Adrenal gland (tissue), 12 donors: ENCODE measurements around the gene TSPOAP1. TPM values are rescaled to one million over a fixed set of nuclear protein-coding genes. Genes with fewer than 3 reads are reported as not detected.

ENCODE experiments used
- DNase-seq, 7 donors: peaks; one replicate each; pipeline ENCODE4 v3.0.0-alpha.2; 2019 to 2020
- H3K27ac ChIP-seq, 5 donors: fragments of 200-600 bp; sonication (generic) in 4 of 5; 1 replicate in 3 of 5; 2 replicates in 2 of 5; pipeline versions ENCODE4 v1.5.1 to v1.8.0; 2016 to 2020; ENCODE audit warnings: mild to moderate bottlenecking in 1 of 5
- H3K27me3 ChIP-seq: fragments of 200-600 bp; 2 replicates; pipeline ENCODE4 v1.8.0; 2021
- H3K36me3 ChIP-seq, 2 donors: fragments of 200-600 bp; replicated peaks in 1 of 2; 1 replicate in 1 of 2; 2 replicates in 1 of 2; pipeline versions ENCODE4 v1.5.1 to v1.8.0; 2018 to 2022
- H3K4me1 ChIP-seq, 2 donors: fragments of 200-600 bp; replicated peaks in 1 of 2; 1 replicate in 1 of 2; 2 replicates in 1 of 2; pipeline versions ENCODE4 v1.5.1 to v1.8.0; 2018 to 2021
- H3K4me3 ChIP-seq, 4 donors: fragments of 200-600 bp; sonication (generic) in 3 of 4; one replicate each; pipeline ENCODE4 v1.5.1; 2016 to 2018
- H3K9me3 ChIP-seq, 3 donors: fragments of 200-600 bp; sonication (generic) in 1 of 3; replicated peaks in 1 of 3; 1 replicate in 2 of 3; 2 replicates in 1 of 3; pipeline versions ENCODE4 v1.5.1 to v1.8.0; 2016 to 2021
- POLR2A ChIP-seq, 2 donors: fragments of 450-650 bp; IDR thresholded peaks; one replicate each; pipeline ENCODE4 v1.6.1; 2017; ENCODE audit warnings: antibody characterized with exemption in 2 of 2, mild to moderate bottlenecking in 2 of 2, moderate library complexity in 1 of 2
- WGBS, 4 donors: extraction: QIAGEN DNeasy Blood & Tissue Kit in 2 of 4; methylation state at CpG; one replicate each; pipeline versions ENCODE4 v1.1.5 to v1.1.7; 2013 to 2017; 5-methylcytosine and 5-hydroxymethylcytosine counted together
- intact Hi-C, 2 donors: fragments of 100-400 bp; cut with DNase I; formaldehyde crosslinking; loops; one replicate each; pipeline versions ENCODE4 v1.14.1 to v1.15.0; 2022 to 2023
- polyA plus RNA-seq, 3 donors: library from polyadenylated mRNA; stranded (reverse); fragments of 200-250 nt in 2 of 3; fragments of 350-450 nt in 1 of 3; fragmentation: Illumina TruSeq in 1 of 3; extraction: RNeasy Lipid Tissue Mini Kit (QIAGEN cat#74804) in 1 of 3; gene quantifications; one replicate each; pipeline ENCODE4 v1.2.3, GENCODE V29; 2013 to 2014
- total RNA-seq, 9 donors: library from RNA; depleted of rRNA in 4 of 9; stranded (reverse); fragments of >200 nt in 4 of 9; fragments of 120-200 nt in 1 of 9; fragmentation: NEBNext Ultra II Directional in 1 of 9; extraction: Animal tissue kit (Norgen Biotek cat#: 25700) in 1 of 9; gene quantifications; one replicate each; pipeline versions ENCODE4 v1.1.0 to v1.2.4, GENCODE V29; 2013 to 2023
- TF ChIP-seq, protein P1 (sequence below), 6 experiments: fragments of 450-650 bp in 4 of 6; fragments of 200-600 bp in 2 of 6; sonication (generic) in 1 of 6; IDR thresholded peaks; 1 replicate in 5 of 6; 2 replicates in 1 of 6; pipeline versions ENCODE4 v1.5.1 to v1.8.0; 2016 to 2021; ENCODE audit warnings: antibody characterized with exemption in 6 of 6, mild to moderate bottlenecking in 2 of 6, moderate library complexity in 1 of 6
- donor health status: healthy with polysubstance abuse.
- donor health status: Bipolar disorder and iron deficiency.
- donor health status: DM: yes; HTN: yes; CAD: no.
- donor health status: DM: no; HTN: no; CAD: no.
- donor health status: DM: no; HTN: no; CAD: no.
- donor health status: DM: yes; HTN: yes; CAD: no.

TSPOAP1 gene
- total and polyA plus RNA-seq, 12 donors, result 4.7 to 140 (median 22.3) TPM

DNA sequence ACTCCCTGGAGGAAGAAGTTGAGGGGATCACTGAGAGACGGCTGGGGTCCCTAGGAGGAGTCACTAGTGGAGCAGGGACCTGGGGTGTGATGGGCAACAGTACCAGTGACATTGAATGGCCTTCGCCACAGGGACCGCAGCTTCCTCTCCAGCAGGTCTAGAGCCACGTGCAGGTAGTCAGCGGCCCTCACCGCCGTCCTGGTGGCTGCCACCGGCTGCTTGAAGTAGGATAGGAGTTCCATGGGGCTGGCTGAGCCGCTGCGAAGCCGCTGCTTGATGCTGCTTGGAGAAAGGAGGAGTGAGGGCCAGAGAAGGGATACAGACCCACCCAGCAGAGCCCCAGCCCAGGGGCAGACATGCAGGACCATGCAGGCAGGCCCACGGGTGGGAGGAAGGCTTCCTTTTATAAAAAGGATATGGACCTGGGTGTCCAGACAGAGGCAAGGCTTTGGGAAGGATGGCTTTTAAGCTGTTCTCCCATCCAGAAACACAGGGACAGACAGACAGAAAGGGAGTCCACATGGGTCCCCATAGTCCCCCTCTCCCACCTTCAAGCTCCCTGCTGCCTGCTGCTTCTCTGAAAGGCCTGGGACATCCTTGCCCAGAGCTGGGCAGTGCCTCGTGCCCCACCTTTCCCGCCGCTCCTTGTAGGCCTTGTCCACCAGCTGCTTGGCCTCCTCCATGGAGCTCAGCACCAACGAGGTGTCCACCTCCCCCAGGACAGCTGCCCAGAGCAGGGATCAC, 48.7 kb downstream of the TSPOAP1 start:
- intact Hi-C loops, result no loop called here
- H3K4me3 ChIP-seq, result no peak overlapping the region
- WGBS, 4 donors, result 67 to 79% (median 70%) methylated on average over 11 to 16 of the region's 16 CpGs

GRCh38 chr17:58279016-58279711, 49.4 kb downstream of the TSPOAP1 start:
- Histone ChIP-seq H3K9me3 (no peaks in the 10 kb centered on the region), H3K4me3 (peak overlapping the region in 1 of 4 donors; percentile 30), H3K4me1 (no peaks in the 10 kb centered on the region), H3K27me3 (peaks cover 4% of the 10 kb centered on the region), H3K36me3 (no peaks in the 10 kb centered on the region), H3K27ac (no peak overlapping the region)
- TF ChIP-seq, protein P1, sequence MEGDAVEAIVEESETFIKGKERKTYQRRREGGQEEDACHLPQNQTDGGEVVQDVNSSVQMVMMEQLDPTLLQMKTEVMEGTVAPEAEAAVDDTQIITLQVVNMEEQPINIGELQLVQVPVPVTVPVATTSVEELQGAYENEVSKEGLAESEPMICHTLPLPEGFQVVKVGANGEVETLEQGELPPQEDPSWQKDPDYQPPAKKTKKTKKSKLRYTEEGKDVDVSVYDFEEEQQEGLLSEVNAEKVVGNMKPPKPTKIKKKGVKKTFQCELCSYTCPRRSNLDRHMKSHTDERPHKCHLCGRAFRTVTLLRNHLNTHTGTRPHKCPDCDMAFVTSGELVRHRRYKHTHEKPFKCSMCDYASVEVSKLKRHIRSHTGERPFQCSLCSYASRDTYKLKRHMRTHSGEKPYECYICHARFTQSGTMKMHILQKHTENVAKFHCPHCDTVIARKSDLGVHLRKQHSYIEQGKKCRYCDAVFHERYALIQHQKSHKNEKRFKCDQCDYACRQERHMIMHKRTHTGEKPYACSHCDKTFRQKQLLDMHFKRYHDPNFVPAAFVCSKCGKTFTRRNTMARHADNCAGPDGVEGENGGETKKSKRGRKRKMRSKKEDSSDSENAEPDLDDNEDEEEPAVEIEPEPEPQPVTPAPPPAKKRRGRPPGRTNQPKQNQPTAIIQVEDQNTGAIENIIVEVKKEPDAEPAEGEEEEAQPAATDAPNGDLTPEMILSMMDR (IDR thresholded peaks at IDR 0.05), result no peak
- TF ChIP-seq POLR2A (IDR thresholded peaks at IDR 0.05), result no peak
- 17 to 48% (median 28%) methylated on average over 2 to 60 of the region's 60 CpGs for WGBS, 4 donors
- intact Hi-C loops, result no loop called here
- DNase-seq, result peak in 6 of 7 donors; percentile 25 to 67 (median 36)

More for the DNA sequence above, 48.7 kb downstream of the TSPOAP1 start:
- Histone ChIP-seq H3K27ac (no peak overlapping the region), H3K4me1 (no peaks in the 10 kb centered on the region), H3K36me3 (no peaks in the 10 kb centered on the region), H3K27me3 (peaks cover 4% of the 10 kb centered on the region), H3K9me3 (no peaks in the 10 kb centered on the region)
- TF ChIP-seq POLR2A (IDR thresholded peaks at IDR 0.05), result no peak
- TF ChIP-seq, protein P1 (IDR thresholded peaks at IDR 0.05), result no peak
- DNase-seq, result peak in 1 of 7 donors; percentile 15

DNA sequence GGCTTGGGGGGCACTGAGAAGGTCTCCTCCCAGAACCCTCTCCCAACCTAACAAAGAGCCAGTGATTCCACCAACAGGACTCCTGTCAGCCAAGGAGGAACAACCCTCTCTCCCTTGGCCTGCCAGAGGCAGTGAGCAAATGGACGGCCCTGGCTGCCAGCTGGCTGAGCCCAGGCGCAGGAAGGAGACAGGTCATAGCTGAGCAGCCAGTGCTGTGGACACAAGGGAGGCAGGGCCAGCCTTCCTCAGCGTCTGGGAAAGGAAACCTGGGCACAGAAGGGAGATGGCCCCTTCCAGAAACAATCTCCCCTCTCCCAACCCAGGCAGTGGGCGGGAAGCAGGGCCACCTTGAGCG, 50.0 kb downstream of the TSPOAP1 start:
- H3K4me3 ChIP-seq, result peak overlapping the region in 1 of 4 donors; percentile 30
- no peaks in the 10 kb centered on the region for H3K4me1 ChIP-seq
- H3K9me3 ChIP-seq, result no peaks in the 10 kb centered on the region
- peak in 4 of 7 donors; percentile 14 to 29 (median 19) for DNase-seq
- no peak for TF ChIP-seq POLR2A (IDR thresholded peaks at IDR 0.05)
- TF ChIP-seq, protein P1 (IDR thresholded peaks at IDR 0.05), result no peak
- no peaks in the 10 kb centered on the region for H3K36me3 ChIP-seq
- intact Hi-C loops, result no loop called here
- 10 to 37% (median 32%) methylated on average over 3 to 5 of the region's 5 CpGs for WGBS, 4 donors
- peaks cover 4% of the 10 kb centered on the region for H3K27me3 ChIP-seq
- no peak overlapping the region for H3K27ac ChIP-seq

- H3K4me1 ChIP-seq, result no peaks in the 10 kb centered on the region
- peak in 1 of 7 donors; percentile 15 for DNase-seq
- H3K36me3 ChIP-seq, result no peaks in the 10 kb centered on the region
- peaks cover 4% of the 10 kb centered on the region for H3K27me3 ChIP-seq
- no peaks in the 10 kb centered on the region for H3K9me3 ChIP-seq
- TF ChIP-seq POLR2A (IDR thresholded peaks at IDR 0.05), result no peak
- TF ChIP-seq, protein P1 (IDR thresholded peaks at IDR 0.05), result no peak
- H3K27ac ChIP-seq, result no peak overlapping the region
- 76 to 82% (median 79%) methylated on average over 23 to 36 of the region's 36 CpGs for WGBS, 4 donors
- no peak overlapping the region for H3K4me3 ChIP-seq
- intact Hi-C loops, result no loop called here
Measured at GRCh38 chr17:58277802-58278595, 50.6 kb downstream of the TSPOAP1 start.
